GM12892 (cell line): ENCODE data around the gene TBC1D2B.

Source experiments
- POLR2A ChIP-seq: IDR thresholded peaks from 2 replicates; pipeline ENCODE4 v1.6.1; 2011; ENCODE audit warnings: low read depth, low read length, control low read depth
- TAF1 ChIP-seq: IDR thresholded peaks from 2 replicates; pipeline ENCODE4 v1.6.1; 2011; ENCODE audit warnings: low read depth, mild to moderate bottlenecking, control low read depth, low read length, borderline replicate concordance

DNA sequence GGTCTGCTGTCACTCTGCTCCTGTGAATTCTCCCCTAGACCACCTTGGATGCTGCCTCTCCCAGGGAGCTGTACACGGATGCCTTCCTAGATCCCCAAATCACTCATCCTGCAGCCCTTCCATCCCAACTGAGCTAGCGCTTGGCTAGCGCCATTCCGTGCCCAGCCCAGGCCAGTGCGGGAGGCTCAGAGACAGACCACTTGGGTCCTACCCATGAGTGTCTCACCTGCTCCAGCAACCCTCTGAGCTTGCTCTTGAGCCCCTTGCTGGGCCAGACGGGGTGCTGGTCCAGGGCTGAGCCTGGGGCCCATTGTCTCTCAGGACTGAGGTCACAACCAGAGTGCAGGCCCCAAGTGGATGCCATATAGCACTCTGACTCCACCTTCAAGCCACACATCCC, 32.6 kb upstream of the TBC1D2B start:
- TF ChIP-seq TAF1 = no peak
- TF ChIP-seq POLR2A = no peak
